Measurements from ENCODE around the gene USP32. TPM values are rescaled to one million over a fixed set of nuclear protein-coding genes. Genes with fewer than 3 reads are reported as not detected.

The USP32 gene, protein sequence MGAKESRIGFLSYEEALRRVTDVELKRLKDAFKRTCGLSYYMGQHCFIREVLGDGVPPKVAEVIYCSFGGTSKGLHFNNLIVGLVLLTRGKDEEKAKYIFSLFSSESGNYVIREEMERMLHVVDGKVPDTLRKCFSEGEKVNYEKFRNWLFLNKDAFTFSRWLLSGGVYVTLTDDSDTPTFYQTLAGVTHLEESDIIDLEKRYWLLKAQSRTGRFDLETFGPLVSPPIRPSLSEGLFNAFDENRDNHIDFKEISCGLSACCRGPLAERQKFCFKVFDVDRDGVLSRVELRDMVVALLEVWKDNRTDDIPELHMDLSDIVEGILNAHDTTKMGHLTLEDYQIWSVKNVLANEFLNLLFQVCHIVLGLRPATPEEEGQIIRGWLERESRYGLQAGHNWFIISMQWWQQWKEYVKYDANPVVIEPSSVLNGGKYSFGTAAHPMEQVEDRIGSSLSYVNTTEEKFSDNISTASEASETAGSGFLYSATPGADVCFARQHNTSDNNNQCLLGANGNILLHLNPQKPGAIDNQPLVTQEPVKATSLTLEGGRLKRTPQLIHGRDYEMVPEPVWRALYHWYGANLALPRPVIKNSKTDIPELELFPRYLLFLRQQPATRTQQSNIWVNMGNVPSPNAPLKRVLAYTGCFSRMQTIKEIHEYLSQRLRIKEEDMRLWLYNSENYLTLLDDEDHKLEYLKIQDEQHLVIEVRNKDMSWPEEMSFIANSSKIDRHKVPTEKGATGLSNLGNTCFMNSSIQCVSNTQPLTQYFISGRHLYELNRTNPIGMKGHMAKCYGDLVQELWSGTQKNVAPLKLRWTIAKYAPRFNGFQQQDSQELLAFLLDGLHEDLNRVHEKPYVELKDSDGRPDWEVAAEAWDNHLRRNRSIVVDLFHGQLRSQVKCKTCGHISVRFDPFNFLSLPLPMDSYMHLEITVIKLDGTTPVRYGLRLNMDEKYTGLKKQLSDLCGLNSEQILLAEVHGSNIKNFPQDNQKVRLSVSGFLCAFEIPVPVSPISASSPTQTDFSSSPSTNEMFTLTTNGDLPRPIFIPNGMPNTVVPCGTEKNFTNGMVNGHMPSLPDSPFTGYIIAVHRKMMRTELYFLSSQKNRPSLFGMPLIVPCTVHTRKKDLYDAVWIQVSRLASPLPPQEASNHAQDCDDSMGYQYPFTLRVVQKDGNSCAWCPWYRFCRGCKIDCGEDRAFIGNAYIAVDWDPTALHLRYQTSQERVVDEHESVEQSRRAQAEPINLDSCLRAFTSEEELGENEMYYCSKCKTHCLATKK (N-terminal part only)
- total RNA-seq: 53.6 and 62.5 TPM in 2 replicates

GRCh38 chr17:60392042-60392844 is at the start of gene USP32:
Gene USP32 (minus strand): TSS chr17:60392133. CDS start chr17:60391939, 194 bp downstream.

DNA sequence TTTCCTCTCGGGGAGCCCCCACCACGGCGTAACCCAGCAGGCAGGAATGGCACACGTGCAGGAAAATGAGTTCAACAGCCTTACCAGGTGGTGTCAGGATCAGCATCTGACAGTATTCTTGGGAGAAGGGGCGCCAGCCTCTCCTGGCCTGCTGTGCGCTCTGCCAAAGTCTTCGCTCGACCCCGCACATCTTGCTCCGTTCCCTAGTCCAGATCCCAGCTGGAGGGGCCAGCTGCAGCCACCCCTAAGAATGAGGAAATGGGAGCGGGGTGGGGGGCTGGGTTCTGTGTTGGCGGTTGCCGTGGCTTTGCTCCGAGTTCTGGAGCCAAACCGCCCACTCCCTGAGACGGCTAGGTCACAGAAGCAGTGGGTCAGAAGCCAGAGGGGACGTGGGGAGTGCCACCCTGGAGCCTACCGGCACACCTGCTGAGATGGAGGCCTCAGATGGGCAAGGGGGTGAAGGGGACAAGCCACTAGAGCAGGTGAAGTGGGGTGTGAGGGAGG is 30.3 kb upstream of the USP32 start, which contains the start of gene CHCT1:
CHCT1 (plus strand) TSS at position 328 of the 504 bp plus-strand sequence; CDS start at position 432, 104 bp downstream.

GRCh38 chr17:60149691-60150582 is 242.0 kb downstream of the USP32 start, which contains the start of gene CA4:
Gene CA4 (plus strand): TSS chr17:60149973. CDS start chr17:60150035, 62 bp downstream.

Other genes starting within 250 kb of the USP32 start
- 0.25 TPM in 1 of 2 replicates, not detected in the other for gene CA4, start 242.2 kb downstream of the USP32 start, total RNA-seq
- 0.19 TPM in 1 of 2 replicates, not detected in the other for gene CHCT1, start 30.4 kb upstream of the USP32 start, total RNA-seq
- gene APPBP2, start 134.1 kb upstream of the USP32 start, total RNA-seq: 30.6 and 36.8 TPM in 2 replicates
- 4.1 and 5.3 TPM in 2 replicates for gene PPM1D, start 208.1 kb upstream of the USP32 start, total RNA-seq